ENCODE data around the gene FBXO17.

The FBXO17 gene, protein sequence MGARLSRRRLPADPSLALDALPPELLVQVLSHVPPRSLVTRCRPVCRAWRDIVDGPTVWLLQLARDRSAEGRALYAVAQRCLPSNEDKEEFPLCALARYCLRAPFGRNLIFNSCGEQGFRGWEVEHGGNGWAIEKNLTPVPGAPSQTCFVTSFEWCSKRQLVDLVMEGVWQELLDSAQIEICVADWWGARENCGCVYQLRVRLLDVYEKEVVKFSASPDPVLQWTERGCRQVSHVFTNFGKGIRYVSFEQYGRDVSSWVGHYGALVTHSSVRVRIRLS

DNA sequence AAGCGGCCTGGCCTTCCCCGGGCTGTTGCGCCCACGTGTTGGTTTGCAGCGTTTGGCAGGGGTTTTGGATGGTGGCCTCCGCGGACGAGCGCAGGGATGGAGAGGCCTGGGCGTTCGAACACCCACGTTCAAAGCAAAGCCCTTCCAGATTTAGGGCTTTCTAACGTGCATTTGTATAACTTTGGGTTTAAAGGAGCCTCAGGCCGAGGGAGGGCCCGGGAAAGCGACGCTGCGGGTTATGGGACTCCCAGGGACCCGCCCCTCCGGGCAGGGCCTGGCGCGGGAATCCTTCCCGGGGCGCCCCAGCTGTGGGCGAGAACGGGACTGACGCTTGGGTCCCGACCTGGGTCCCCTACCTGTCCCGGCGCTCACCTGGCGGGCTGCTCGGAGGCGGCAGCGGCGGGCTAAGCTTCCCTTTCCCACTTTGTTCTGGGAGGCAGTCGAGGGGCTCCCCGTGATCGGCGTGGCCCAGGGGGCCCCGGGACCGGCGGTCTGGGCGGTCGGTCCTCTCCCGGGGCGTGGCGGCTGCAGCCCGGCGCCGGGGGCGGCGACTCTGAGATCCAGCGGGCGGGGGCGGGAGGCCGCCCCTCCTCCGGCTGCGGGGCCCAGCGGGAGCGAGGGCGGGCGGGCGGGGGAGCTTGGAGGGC lies at the start of gene FBXO17:
Gene FBXO17, minus strand, starts transcription at position 529 of the 647 bp plus-strand sequence. CDS start 25,423 bp downstream, outside the sequence.
- TF ChIP-seq, protein P1, sequence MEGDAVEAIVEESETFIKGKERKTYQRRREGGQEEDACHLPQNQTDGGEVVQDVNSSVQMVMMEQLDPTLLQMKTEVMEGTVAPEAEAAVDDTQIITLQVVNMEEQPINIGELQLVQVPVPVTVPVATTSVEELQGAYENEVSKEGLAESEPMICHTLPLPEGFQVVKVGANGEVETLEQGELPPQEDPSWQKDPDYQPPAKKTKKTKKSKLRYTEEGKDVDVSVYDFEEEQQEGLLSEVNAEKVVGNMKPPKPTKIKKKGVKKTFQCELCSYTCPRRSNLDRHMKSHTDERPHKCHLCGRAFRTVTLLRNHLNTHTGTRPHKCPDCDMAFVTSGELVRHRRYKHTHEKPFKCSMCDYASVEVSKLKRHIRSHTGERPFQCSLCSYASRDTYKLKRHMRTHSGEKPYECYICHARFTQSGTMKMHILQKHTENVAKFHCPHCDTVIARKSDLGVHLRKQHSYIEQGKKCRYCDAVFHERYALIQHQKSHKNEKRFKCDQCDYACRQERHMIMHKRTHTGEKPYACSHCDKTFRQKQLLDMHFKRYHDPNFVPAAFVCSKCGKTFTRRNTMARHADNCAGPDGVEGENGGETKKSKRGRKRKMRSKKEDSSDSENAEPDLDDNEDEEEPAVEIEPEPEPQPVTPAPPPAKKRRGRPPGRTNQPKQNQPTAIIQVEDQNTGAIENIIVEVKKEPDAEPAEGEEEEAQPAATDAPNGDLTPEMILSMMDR (IDR thresholded peaks at IDR 0.05; ENCODE audit: extremely low read depth, missing control alignments) = no peak
- DNase-seq (ENCODE audit: low spot score) = peak; percentile 71

DNA sequence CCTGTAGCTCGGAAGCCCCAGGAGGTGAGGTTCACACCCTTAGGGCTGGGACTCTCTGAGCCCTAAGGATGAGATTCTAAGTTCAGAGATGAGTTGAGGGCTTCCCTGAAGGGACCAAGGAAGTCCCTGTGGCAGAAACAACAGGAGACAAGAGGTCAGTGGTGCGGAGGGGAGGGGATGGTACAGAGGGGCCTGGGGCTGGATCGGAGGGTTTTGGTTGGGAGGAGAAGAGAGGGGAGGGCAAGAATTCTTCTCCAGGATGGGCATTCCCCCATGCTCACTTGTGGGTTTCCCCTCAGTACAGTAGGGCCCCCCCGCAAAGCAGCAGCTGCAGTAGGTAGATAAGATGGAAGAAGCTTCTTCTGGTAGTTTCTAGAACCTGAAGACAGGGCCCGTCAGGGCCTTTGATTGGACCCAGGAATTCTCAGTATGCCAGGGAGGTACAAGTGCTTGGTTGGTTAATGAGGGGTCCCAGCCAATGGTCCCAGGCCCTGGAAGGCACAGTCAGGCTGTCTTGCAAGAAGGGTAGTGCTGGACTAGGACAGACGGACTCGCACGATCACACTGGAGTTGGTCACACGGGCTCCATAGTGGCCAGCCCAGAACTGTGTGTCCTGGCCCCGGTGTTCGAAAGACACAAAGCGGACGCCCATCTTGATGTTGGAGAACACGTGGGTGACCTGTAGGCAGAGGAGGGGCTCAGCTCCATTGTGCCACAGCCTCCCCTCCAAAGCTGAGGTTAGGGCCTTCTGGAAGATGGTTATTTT lies 49.5 kb upstream of the FBXO17 start:
- DNase-seq (ENCODE audit: low spot score) = no peak
- TF ChIP-seq, protein P1 (IDR thresholded peaks at IDR 0.05; ENCODE audit: extremely low read depth, missing control alignments) = no peak

DNA sequence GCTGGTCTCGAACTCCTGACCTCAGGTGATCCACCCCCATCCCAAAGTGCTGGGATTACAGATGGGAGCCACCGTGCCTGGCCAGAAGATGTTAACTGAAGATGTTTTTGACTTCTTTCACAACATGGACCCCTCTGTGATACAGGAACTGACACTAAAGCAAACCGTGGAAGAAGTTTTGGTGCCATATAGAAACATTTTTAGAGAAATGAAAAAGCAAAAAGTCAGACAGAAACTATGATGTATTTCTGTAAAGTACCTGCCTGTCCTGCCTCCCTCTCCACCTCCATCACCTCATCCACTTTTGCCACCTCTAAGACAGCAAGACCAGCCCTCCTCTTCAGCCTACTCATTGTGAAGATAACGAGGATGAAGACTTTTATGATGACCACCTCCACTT lies 45.5 kb upstream of the FBXO17 start:
- peak; percentile 44 for DNase-seq (ENCODE audit: low spot score)
- TF ChIP-seq, protein P1 (IDR thresholded peaks at IDR 0.05; ENCODE audit: extremely low read depth, missing control alignments) = no peak

GRCh38 chr19:39017646-39018045 lies 42.1 kb upstream of the FBXO17 start:
- TF ChIP-seq, protein P1 (IDR thresholded peaks at IDR 0.05; ENCODE audit: extremely low read depth, missing control alignments) = no peak
- no peak for DNase-seq (ENCODE audit: low spot score)

DNA sequence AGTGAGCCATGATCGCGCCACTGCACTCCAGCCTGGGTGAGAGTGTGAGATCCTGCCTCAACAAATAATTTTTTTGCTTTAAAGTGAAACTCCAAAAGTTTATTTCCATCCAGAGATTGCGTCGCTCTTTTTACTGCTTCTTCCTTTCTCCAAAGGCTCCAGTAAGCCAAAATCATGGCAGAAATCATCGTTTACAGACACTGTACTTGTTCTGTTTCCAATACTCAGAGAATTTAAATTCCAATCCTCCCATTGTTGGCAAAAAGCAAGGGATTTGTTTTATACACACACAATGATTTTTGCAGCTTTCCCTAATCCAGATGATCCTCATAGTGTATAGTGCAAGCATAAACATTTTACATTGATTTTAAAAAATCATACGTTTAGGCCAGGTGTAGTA lies 41.5 kb upstream of the FBXO17 start:
- no peak for DNase-seq (ENCODE audit: low spot score)
- TF ChIP-seq, protein P1 (IDR thresholded peaks at IDR 0.05; ENCODE audit: extremely low read depth, missing control alignments) = no peak

- DNase-seq (ENCODE audit: low spot score) = no peak
- TF ChIP-seq, protein P1 (IDR thresholded peaks at IDR 0.05; ENCODE audit: extremely low read depth, missing control alignments) = no peak
These were observed 38.5 kb upstream of the FBXO17 start for GRCh38 chr19:39014037-39014436.

GRCh38 chr19:39009001-39009400 lies 33.5 kb upstream of the FBXO17 start:
- DNase-seq (ENCODE audit: low spot score) = no peak
- TF ChIP-seq, protein P1 (IDR thresholded peaks at IDR 0.05; ENCODE audit: extremely low read depth, missing control alignments) = no peak

Measured in GM20000 (cell line).